ENCODE data around the gene PRELID2. TPM values are rescaled to one million over a fixed set of nuclear protein-coding genes. Genes with fewer than 3 reads are reported as not detected.
"Not testable (repeated sequence)": the region's sequence is repeated elsewhere in the genome, so short reads cannot be mapped to it uniquely, and the experiment has no call there.

PRELID2 gene
- total RNA-seq, 1 experiment from 2014 or later, result 32.1 TPM

- no peak for DNase-seq (ENCODE audit: extremely low read depth, low read depth)
Observed at GRCh38 chr5:145760660-145761059, 74.5 kb downstream of the PRELID2 start.

- DNase-seq (ENCODE audit: extremely low read depth, low read depth), result no peak
Observed at GRCh38 chr5:145752947-145753346, 82.2 kb downstream of the PRELID2 start.

GRCh38 chr5:145752534-145752933 is 82.6 kb downstream of the PRELID2 start:
- DNase-seq (ENCODE audit: extremely low read depth, low read depth), result no peak

GRCh38 chr5:145750199-145750598 is 84.9 kb downstream of the PRELID2 start:
- DNase-seq (ENCODE audit: extremely low read depth, low read depth), result no peak

GRCh38 chr5:145743396-145744061 is 91.6 kb downstream of the PRELID2 start:
- DNase-seq (ENCODE audit: extremely low read depth, low read depth), result no peak

GRCh38 chr5:145739843-145740242 is 95.3 kb downstream of the PRELID2 start:
- DNase-seq (ENCODE audit: extremely low read depth, low read depth), result no peak

- DNase-seq (ENCODE audit: extremely low read depth, low read depth), result no peak
Observed at GRCh38 chr5:145738227-145738626, 96.9 kb downstream of the PRELID2 start.

GRCh38 chr5:145737578-145737977 is 97.6 kb downstream of the PRELID2 start:
- DNase-seq (ENCODE audit: extremely low read depth, low read depth), result no peak

GRCh38 chr5:145729956-145730355 is 105.2 kb downstream of the PRELID2 start:
- not testable (repeated sequence) for DNase-seq (ENCODE audit: extremely low read depth, low read depth)

GRCh38 chr5:145723516-145723915 is 111.6 kb downstream of the PRELID2 start:
- DNase-seq (ENCODE audit: extremely low read depth, low read depth), result no peak

- peak; percentile 34 for DNase-seq (ENCODE audit: extremely low read depth, low read depth)
Observed at GRCh38 chr5:145718956-145719355, 116.2 kb downstream of the PRELID2 start.

- no peak for DNase-seq (ENCODE audit: extremely low read depth, low read depth)
Observed at GRCh38 chr5:145715412-145715811, 119.7 kb downstream of the PRELID2 start.

- no peak for DNase-seq (ENCODE audit: extremely low read depth, low read depth)
Observed at GRCh38 chr5:145712245-145712644, 122.9 kb downstream of the PRELID2 start.

GRCh38 chr5:145711417-145711816 is 123.7 kb downstream of the PRELID2 start:
- no peak for DNase-seq (ENCODE audit: extremely low read depth, low read depth)

Other genes with a start within 250 kb of the PRELID2 start
- not detected in 2 replicates for gene GRXCR2, start 37.7 kb upstream of the PRELID2 start, total RNA-seq (2014; rRNA removed; shearing (Covaris generic))
- 8.4 and 10.6 TPM in 2 replicates for gene SH3RF2, start 101.2 kb upstream of the PRELID2 start, total RNA-seq (2014; rRNA removed; shearing (Covaris generic))